ENCODE results near the gene C1orf50. TPM values are rescaled to one million over a fixed set of nuclear protein-coding genes. Genes with fewer than 3 reads are reported as not detected.

The C1orf50 gene
- total RNA-seq, 1 experiment from 2014 or later, result 7.7 TPM

- Histone ChIP-seq H2AK5ac (ENCODE audit: insufficient read length, low read length) (no peak overlapping the region), H2BK12ac (ENCODE audit: insufficient read length, low read depth, low read length) (no peak overlapping the region), H4K20me1 (ENCODE audit: control insufficient read depth, insufficient read depth, insufficient read length) (no peaks in the 10 kb centered on the region), H3K79me1 (ENCODE audit: insufficient read depth, low read depth, low read length, poor library complexity, severe bottlenecking) (no peaks in the 10 kb centered on the region), H3K4me2 (ENCODE audit: insufficient read depth, insufficient read length, low read length) (peak overlapping the region; percentile 91), H3K4ac (ENCODE audit: low read depth, low read length) (no peak overlapping the region), H4K91ac (ENCODE audit: insufficient read length, low read depth, low read length) (no peak overlapping the region), H3K9me3 (ENCODE audit: control insufficient read depth, low read depth, low read length) (no peaks in the 10 kb centered on the region), H3K56ac (ENCODE audit: insufficient read length, low read depth, low read length) (no peak overlapping the region), H3K18ac (ENCODE audit: insufficient read length, low read depth, low read length) (no peak overlapping the region), H4K8ac (replicated peaks; ENCODE audit: insufficient read length, low read depth, low read length) (no peak overlapping the region), H2BK5ac (ENCODE audit: insufficient read length, low read length) (no peak overlapping the region), H2BK15ac (ENCODE audit: low read depth, low read length) (no peak overlapping the region), H3K4me1 (ENCODE audit: insufficient read depth, low read length) (no peaks in the 10 kb centered on the region), H4K5ac (ENCODE audit: insufficient read length, low read depth, low read length) (no peak overlapping the region), H3K14ac (ENCODE audit: insufficient read depth, low read length) (no peak overlapping the region), H2AFZ (ENCODE audit: low read length) (no peak overlapping the region), H3K9ac (ENCODE audit: extremely low read depth, insufficient read length, low read length) (no peak overlapping the region), H3K27ac (ENCODE audit: insufficient read length, low read depth, low read length) (no peak overlapping the region), H2BK120ac (ENCODE audit: low read depth, low read length, poor library complexity, severe bottlenecking) (no peak overlapping the region), H3K23ac (ENCODE audit: insufficient read length, low read depth, low read length) (no peak overlapping the region), H3K27me3 (ENCODE audit: insufficient read depth, low read length) (no peaks in the 10 kb centered on the region), H3K23me2 (ENCODE audit: insufficient read length, low read depth, low read length, poor library complexity, severe bottlenecking) (peaks cover 7% of the 10 kb centered on the region), H3T11ph (ENCODE audit: low read length) (no peak overlapping the region), H3K79me2 (ENCODE audit: insufficient read depth, low read length) (0 out of 2 replicates have a peak, but pooled peaks cover 3% of the 10 kb centered on the region), H2BK20ac (ENCODE audit: low read depth, low read length, poor library complexity, severe bottlenecking) (no peak overlapping the region)
- no peaks in the 10 kb centered on the region for H3K27me3 Mint-ChIP-seq (ENCODE audit: low read depth)
- H3K9me3 Mint-ChIP-seq, result no peaks in the 10 kb centered on the region
- TF ChIP-seq CTCF (conservative IDR thresholded peaks at IDR 0.05), result no peak
- peaks cover 8 to 9% of the 10 kb centered on the region in 2 experiments for H3K4me1 Mint-ChIP-seq
- DNase-seq, result no peak
- no CpG with 5 or more reads among the region's 2 CpGs for WGBS (ENCODE audit: extremely low coverage, insufficient read length, low lambda C conversion rate)
- H3K4me3 Mint-ChIP-seq, result no peak overlapping the region; a peak in 2 of 5 replicates
- H3K36me3 Mint-ChIP-seq (ENCODE audit: insufficient read depth in 1 of 3, low read depth in 3 of 3), result peaks cover 8 to 26% (median 14%) of the 10 kb centered on the region in 3 experiments
- no peak overlapping the region for H3K27ac Mint-ChIP-seq
These were observed 1.1 kb downstream of the C1orf50 start for GRCh38 chr1:42768172-42768571.
